K562 (cell line): Measurements from ENCODE around the gene JADE2. TPM values are rescaled to one million over a fixed set of nuclear protein-coding genes. Genes with fewer than 3 reads are reported as not detected.

Source experiments
- AFF1 ChIP-seq, 2 experiments: fragments of 450-650 bp; IDR thresholded peaks; 2 replicates each; pipeline ENCODE4 v1.6.1; 2018; ENCODE audit warnings: mild to moderate bottlenecking in 2 of 2, low read depth in 1 of 2; ENCODE audit not compliant: partially characterized antibody in 2 of 2
- CREM ChIP-seq: IDR thresholded peaks from 2 replicates; pipeline ENCODE4 v1.6.1; 2014; ENCODE audit warnings: antibody characterized with exemption, low read depth
- CTCFL ChIP-seq: IDR thresholded peaks from 2 replicates; pipeline ENCODE4 v1.6.1; 2011; ENCODE audit warnings: borderline replicate concordance, low read depth, mild to moderate bottlenecking, moderate library complexity, low read length; ENCODE audit not compliant: insufficient read depth, poor library complexity, severe bottlenecking
- DDX20 ChIP-seq: fragments of 450-650 bp; IDR thresholded peaks from 2 replicates; pipeline ENCODE4 v1.6.1; 2016; ENCODE audit warnings: missing genetic modification characterization, low read depth, mild to moderate bottlenecking, missing compliant biosample characterization, moderate library complexity
- ETS2 ChIP-seq: IDR thresholded peaks from 2 replicates; pipeline ENCODE4 v1.6.1; 2016; ENCODE audit warnings: borderline replicate concordance, missing genetic modification characterization, mild to moderate bottlenecking, moderate library complexity, missing compliant biosample characterization; ENCODE audit not compliant: poor library complexity, severe bottlenecking
- HDAC1 ChIP-seq, 2 experiments: fragments of 450-650 bp; IDR thresholded peaks; 2 replicates each; pipeline ENCODE4 v1.6.1; 2016 to 2017; ENCODE audit warnings: inconsistent platforms in 1 of 2, mild to moderate bottlenecking in 1 of 2, moderate library complexity in 1 of 2
- HOXB6 ChIP-seq: fragments of 250-450 bp; sonication (Bioruptor Pico); IDR thresholded peaks from 2 replicates; pipeline ENCODE4 v1.5.1; 2022; ENCODE audit warnings: mild to moderate bottlenecking, borderline replicate concordance
- MAFG ChIP-seq: fragments of 450-650 bp; conservative IDR thresholded peaks from 2 replicates; pipeline ENCODE4 v1.6.1; 2016; ENCODE audit warnings: missing genetic modification characterization, missing compliant biosample characterization
- POLR2B ChIP-seq: fragments of 450-650 bp; IDR thresholded peaks from 2 replicates; pipeline ENCODE4 v1.6.1; 2018; ENCODE audit warnings: low read depth; ENCODE audit not compliant: partially characterized antibody
- RBM39 ChIP-seq: fragments of 200-400 bp; formaldehyde crosslinking; optimal IDR thresholded peaks from 2 replicates; pipeline ENCODE3; 2018; ENCODE audit warnings: low read depth, low read length
- SOX6 ChIP-seq: fragments of 450-650 bp; IDR thresholded peaks from 2 replicates; pipeline ENCODE4 v1.6.1; 2014; ENCODE audit warnings: mild to moderate bottlenecking
- TAF9B ChIP-seq: fragments of 450-650 bp; IDR thresholded peaks from 2 replicates; pipeline ENCODE4 v1.6.1; 2018; ENCODE audit warnings: mild to moderate bottlenecking; ENCODE audit not compliant: partially characterized antibody
- TSC22D4 ChIP-seq: fragments of 450-650 bp; IDR thresholded peaks from 2 replicates; pipeline ENCODE4 v1.6.1; 2016; ENCODE audit warnings: missing genetic modification characterization, missing biosample characterization, control low read depth
- ZKSCAN3 ChIP-seq: fragments of 250-450 bp; sonication (Bioruptor Pico); IDR thresholded peaks from 2 replicates; pipeline ENCODE4 v1.4.0; 2020
- ZNF12 ChIP-seq: sonication (generic); formaldehyde crosslinking; IDR thresholded peaks from 2 replicates; pipeline ENCODE4 v1.4.0; 2020; ENCODE audit warnings: mild to moderate bottlenecking, missing genetic modification reagents
- ZNF592 ChIP-seq: fragments of 450-650 bp; IDR thresholded peaks from 2 replicates; pipeline ENCODE4 v1.6.1; 2017; ENCODE audit warnings: antibody characterized with exemption, mild to moderate bottlenecking
- polyA plus RNA-seq, 8 experiments: library from polyadenylated mRNA; depleted of rRNA in 4 of 8; stranded (reverse) in 5 of 8; unstranded in 3 of 8; fragments of >200 nt; fragmentation: Nextera tagmentation in 2 of 8; fragmentation: Illumina TruSeq in 1 of 8; extraction: Ambion mirVana in 2 of 8; extraction: Trizol in 1 of 8; gene quantifications; 2 replicates each; pipeline versions ENCODE4 v1.2.1 to v1.2.3, GENCODE V29; 2011 to 2014; ENCODE audit warnings: inconsistent platforms in 1 of 8, missing spikeins in 1 of 8
- total RNA-seq, 7 experiments: library from RNA; depleted of rRNA in 6 of 7; stranded (reverse); fragments of >200 nt in 6 of 7; fragmentation: Illumina TruSeq in 2 of 7; extraction: Trizol in 2 of 7; gene quantifications; 2 replicates each; pipeline versions ENCODE4 v1.2.1 to v1.2.3, GENCODE V29; 2011 to 2021; ENCODE audit warnings: low replicate concordance in 1 of 7

The JADE2 gene
- total and polyA plus RNA-seq, 9 of the 15 experiments (the other 6 are each of a cell fraction or from before 2014, with no cell fraction given): 0.50 to 23.3 (median 9.1) TPM

GRCh38 chr5:134592141-134592746, 66.8 kb downstream of the JADE2 start (continued):
- TF ChIP-seq ETS2 (tag) (no peak), POLR2B (no peak), CTCFL (no peak), RBM39 (no peak), ZNF592 (no peak), MAFG (tag) (peak; percentile 92), TAF9B (no peak), HDAC1 (IDR thresholded peaks at IDR 0.05) (no peak), TSC22D4 (no peak), DDX20 (tag) (no peak), ZKSCAN3 (CRISPR knock-in tag) (no peak), SOX6 (no peak), AFF1 (IDR thresholded peaks at IDR 0.05; ENCODE audit: low read depth in 1 of 2, partially characterized antibody in 2 of 2) (no peak), HOXB6 (CRISPR knock-in tag) (no peak), ZNF12 (CRISPR knock-in tag) (no peak), CREM (no peak)
